ENCODE data around the gene DHX35.

DHX35 gene

GRCh38 chr20:38927902-38928578, 34.1 kb upstream of the DHX35 start:
- H3K4me3 ChIP-seq (ENCODE audit: low read length): peak overlapping the region; percentile 90
- H3K4me1 ChIP-seq (ENCODE audit: control insufficient read depth, insufficient read depth, low read length): peaks cover 21% of the 10 kb centered on the region
- H3K9ac ChIP-seq (ENCODE audit: low read depth, low read length): no peak overlapping the region

GRCh38 chr20:38930242-38930569, 31.9 kb upstream of the DHX35 start:
- Histone ChIP-seq H3K27me3 (ENCODE audit: control insufficient read depth, insufficient read depth, low read length) (no peaks in the 10 kb centered on the region), H3K4me3 (ENCODE audit: low read length) (no peak overlapping the region), H3K9ac (ENCODE audit: low read depth, low read length) (no peak overlapping the region), H3K9me3 (replicated peaks; ENCODE audit: low read length) (no peaks in the 10 kb centered on the region), H3K4me2 (ENCODE audit: low read length) (no peak overlapping the region), H3K4me1 (ENCODE audit: control insufficient read depth, insufficient read depth, low read length) (peaks cover 22% of the 10 kb centered on the region), H3K36me3 (ENCODE audit: insufficient read depth, low read length) (no peaks in the 10 kb centered on the region)

More at GRCh38 chr20:38927902-38928578, 34.1 kb upstream of the DHX35 start:
- H3K36me3 ChIP-seq (ENCODE audit: insufficient read depth, low read length): no peaks in the 10 kb centered on the region
- no peaks in the 10 kb centered on the region for H3K9me3 ChIP-seq (replicated peaks; ENCODE audit: low read length)
- H3K27me3 ChIP-seq (ENCODE audit: control insufficient read depth, insufficient read depth, low read length): peaks cover under 1% of the 10 kb centered on the region
- H3K4me2 ChIP-seq (ENCODE audit: low read length): peak overlapping the region; percentile 89

GRCh38 chr20:38931984-38932383, 30.2 kb upstream of the DHX35 start:
- Histone ChIP-seq H3K4me3 (ENCODE audit: low read length) (no peak overlapping the region), H3K9me3 (replicated peaks; ENCODE audit: low read length) (no peaks in the 10 kb centered on the region), H3K36me3 (ENCODE audit: insufficient read depth, low read length) (no peaks in the 10 kb centered on the region), H3K9ac (ENCODE audit: low read depth, low read length) (no peak overlapping the region), H3K27me3 (ENCODE audit: control insufficient read depth, insufficient read depth, low read length) (no peaks in the 10 kb centered on the region), H3K4me2 (ENCODE audit: low read length) (peak overlapping the region; percentile 49), H3K4me1 (ENCODE audit: control insufficient read depth, insufficient read depth, low read length) (peaks cover 31% of the 10 kb centered on the region)

GRCh38 chr20:38932457-38933120, 29.6 kb upstream of the DHX35 start:
- peak overlapping the region; percentile 49 for H3K4me2 ChIP-seq (ENCODE audit: low read length)
- no peaks in the 10 kb centered on the region for H3K9me3 ChIP-seq (replicated peaks; ENCODE audit: low read length)
- H3K36me3 ChIP-seq (ENCODE audit: insufficient read depth, low read length): no peaks in the 10 kb centered on the region
- H3K4me3 ChIP-seq (ENCODE audit: low read length): peak overlapping the region; percentile 13
- H3K9ac ChIP-seq (ENCODE audit: low read depth, low read length): peak overlapping the region; percentile 33
- H3K27me3 ChIP-seq (ENCODE audit: control insufficient read depth, insufficient read depth, low read length): no peaks in the 10 kb centered on the region
- H3K4me1 ChIP-seq (ENCODE audit: control insufficient read depth, insufficient read depth, low read length): peaks cover 31% of the 10 kb centered on the region

- Histone ChIP-seq H3K9me3 (replicated peaks; ENCODE audit: low read length) (no peaks in the 10 kb centered on the region), H3K9ac (ENCODE audit: low read depth, low read length) (no peak overlapping the region), H3K4me2 (ENCODE audit: low read length) (no peak overlapping the region), H3K4me1 (ENCODE audit: control insufficient read depth, insufficient read depth, low read length) (peaks cover 18% of the 10 kb centered on the region), H3K4me3 (ENCODE audit: low read length) (no peak overlapping the region), H3K36me3 (ENCODE audit: insufficient read depth, low read length) (no peaks in the 10 kb centered on the region), H3K27me3 (ENCODE audit: control insufficient read depth, insufficient read depth, low read length) (no peaks in the 10 kb centered on the region)
These were observed 27.6 kb upstream of the DHX35 start for GRCh38 chr20:38934530-38934929.

- H3K9me3 ChIP-seq (replicated peaks; ENCODE audit: low read length): no peaks in the 10 kb centered on the region
- H3K4me3 ChIP-seq (ENCODE audit: low read length): no peak overlapping the region
- no peaks in the 10 kb centered on the region for H3K27me3 ChIP-seq (ENCODE audit: control insufficient read depth, insufficient read depth, low read length)
- no peak overlapping the region for H3K4me2 ChIP-seq (ENCODE audit: low read length)
- peaks cover 18% of the 10 kb centered on the region for H3K4me1 ChIP-seq (ENCODE audit: control insufficient read depth, insufficient read depth, low read length)
- H3K36me3 ChIP-seq (ENCODE audit: insufficient read depth, low read length): no peaks in the 10 kb centered on the region
- H3K9ac ChIP-seq (ENCODE audit: low read depth, low read length): no peak overlapping the region
These were observed 26.9 kb upstream of the DHX35 start for GRCh38 chr20:38935285-38935684.

- no peak overlapping the region for H3K9ac ChIP-seq (ENCODE audit: low read depth, low read length)
- peak overlapping the region; percentile 5 for H3K4me2 ChIP-seq (ENCODE audit: low read length)
- no peak overlapping the region for H3K4me3 ChIP-seq (ENCODE audit: low read length)
- H3K27me3 ChIP-seq (ENCODE audit: control insufficient read depth, insufficient read depth, low read length): no peaks in the 10 kb centered on the region
- no peaks in the 10 kb centered on the region for H3K36me3 ChIP-seq (ENCODE audit: insufficient read depth, low read length)
- peaks cover 18% of the 10 kb centered on the region for H3K4me1 ChIP-seq (ENCODE audit: control insufficient read depth, insufficient read depth, low read length)
- no peaks in the 10 kb centered on the region for H3K9me3 ChIP-seq (replicated peaks; ENCODE audit: low read length)
These were observed 26.2 kb upstream of the DHX35 start for GRCh38 chr20:38935967-38936407.

GRCh38 chr20:38937000-38937399, 25.1 kb upstream of the DHX35 start:
- H3K9ac ChIP-seq (ENCODE audit: low read depth, low read length): no peak overlapping the region
- H3K27me3 ChIP-seq (ENCODE audit: control insufficient read depth, insufficient read depth, low read length): no peaks in the 10 kb centered on the region
- no peaks in the 10 kb centered on the region for H3K9me3 ChIP-seq (replicated peaks; ENCODE audit: low read length)
- H3K4me3 ChIP-seq (ENCODE audit: low read length): no peak overlapping the region
- no peak overlapping the region for H3K4me2 ChIP-seq (ENCODE audit: low read length)
- H3K4me1 ChIP-seq (ENCODE audit: control insufficient read depth, insufficient read depth, low read length): peaks cover 18% of the 10 kb centered on the region
- H3K36me3 ChIP-seq (ENCODE audit: insufficient read depth, low read length): peaks cover 2% of the 10 kb centered on the region

GRCh38 chr20:38937978-38938473, 24.1 kb upstream of the DHX35 start:
- H3K9me3 ChIP-seq (replicated peaks; ENCODE audit: low read length): no peaks in the 10 kb centered on the region
- no peak overlapping the region for H3K4me2 ChIP-seq (ENCODE audit: low read length)
- peaks cover 6% of the 10 kb centered on the region for H3K36me3 ChIP-seq (ENCODE audit: insufficient read depth, low read length)
- peaks cover 11% of the 10 kb centered on the region for H3K4me1 ChIP-seq (ENCODE audit: control insufficient read depth, insufficient read depth, low read length)
- H3K4me3 ChIP-seq (ENCODE audit: low read length): no peak overlapping the region
- H3K9ac ChIP-seq (ENCODE audit: low read depth, low read length): no peak overlapping the region
- no peaks in the 10 kb centered on the region for H3K27me3 ChIP-seq (ENCODE audit: control insufficient read depth, insufficient read depth, low read length)

GRCh38 chr20:38939686-38940085, 22.5 kb upstream of the DHX35 start:
- Histone ChIP-seq H3K9me3 (replicated peaks; ENCODE audit: low read length) (no peaks in the 10 kb centered on the region), H3K4me3 (ENCODE audit: low read length) (no peak overlapping the region), H3K27me3 (ENCODE audit: control insufficient read depth, insufficient read depth, low read length) (no peaks in the 10 kb centered on the region), H3K9ac (ENCODE audit: low read depth, low read length) (no peak overlapping the region), H3K4me1 (ENCODE audit: control insufficient read depth, insufficient read depth, low read length) (peaks cover 9% of the 10 kb centered on the region), H3K4me2 (ENCODE audit: low read length) (no peak overlapping the region), H3K36me3 (ENCODE audit: insufficient read depth, low read length) (peaks cover 6% of the 10 kb centered on the region)

GRCh38 chr20:38940644-38941043, 21.5 kb upstream of the DHX35 start:
- no peak overlapping the region for H3K9ac ChIP-seq (ENCODE audit: low read depth, low read length)
- H3K4me3 ChIP-seq (ENCODE audit: low read length): no peak overlapping the region
- no peaks in the 10 kb centered on the region for H3K9me3 ChIP-seq (replicated peaks; ENCODE audit: low read length)
- no peak overlapping the region for H3K4me2 ChIP-seq (ENCODE audit: low read length)
- H3K4me1 ChIP-seq (ENCODE audit: control insufficient read depth, insufficient read depth, low read length): peaks cover 6% of the 10 kb centered on the region
- H3K36me3 ChIP-seq (ENCODE audit: insufficient read depth, low read length): peaks cover 6% of the 10 kb centered on the region
- H3K27me3 ChIP-seq (ENCODE audit: control insufficient read depth, insufficient read depth, low read length): no peaks in the 10 kb centered on the region
